GM23338 (cell line): ENCODE measurements around the gene CERS1. TPM values are rescaled to one million over a fixed set of nuclear protein-coding genes. Genes with fewer than 3 reads are reported as not detected.

Experiments
- ATAC-seq: fragments of 200-7000 bp; cut with Tn5 transposase; 3 replicates; pipeline ENCODE4 v1.9.1; 2020
- DNase-seq: peaks from one replicate; pipeline ENCODE4 v3.0.0-alpha.2; 2015; ENCODE audit warnings: low spot score
- H2AFZ ChIP-seq: fragments of 200-600 bp; sonication (generic); 2 replicates; pipeline ENCODE4 v1.8.0; 2016; ENCODE audit warnings: antibody characterized with exemption, mild to moderate bottlenecking, moderate library complexity
- H3F3A ChIP-seq: fragments of 200-600 bp; sonication (generic); replicated peaks from 2 replicates; pipeline ENCODE4 v1.8.0; 2017; ENCODE audit warnings: antibody characterized with exemption, mixed run types, low read depth
- H3K27ac ChIP-seq: fragments of 200-600 bp; sonication (generic); 2 replicates; pipeline ENCODE4 v1.6.1; 2016; ENCODE audit warnings: low read depth
- H3K27me3 ChIP-seq: fragments of 200-600 bp; sonication (generic); 2 replicates; pipeline ENCODE4 v1.8.0; 2016; ENCODE audit warnings: mild to moderate bottlenecking, mixed run types, moderate library complexity; ENCODE audit not compliant: insufficient read depth
- H3K36me3 ChIP-seq: fragments of 200-600 bp; sonication (generic); 2 replicates; pipeline ENCODE4 v1.8.0; 2016; ENCODE audit warnings: mild to moderate bottlenecking; ENCODE audit not compliant: insufficient read depth
- H3K4me1 ChIP-seq: fragments of 200-600 bp; sonication (generic); 2 replicates; pipeline ENCODE4 v1.8.0; 2016; ENCODE audit warnings: mild to moderate bottlenecking, moderate library complexity; ENCODE audit not compliant: insufficient read depth
- H3K4me2 ChIP-seq: fragments of 200-600 bp; sonication (generic); 2 replicates; pipeline ENCODE4 v1.7.1; 2017; ENCODE audit warnings: mixed run types
- H3K4me3 ChIP-seq: fragments of 200-600 bp; sonication (generic); 2 replicates; pipeline ENCODE4 v1.6.1; 2016; ENCODE audit warnings: mixed run types
- H3K79me2 ChIP-seq: fragments of 200-600 bp; sonication (generic); replicated peaks from 2 replicates; pipeline ENCODE4 v1.8.0; 2017; ENCODE audit warnings: mild to moderate bottlenecking; ENCODE audit not compliant: insufficient read depth
- H3K9me2 ChIP-seq: fragments of 200-600 bp; sonication (generic); 2 replicates; pipeline ENCODE4 v1.8.0; 2017; ENCODE audit not compliant: insufficient read depth
- H4K20me1 ChIP-seq: fragments of 200-600 bp; sonication (generic); replicated peaks from 2 replicates; pipeline ENCODE4 v1.8.0; 2017; ENCODE audit warnings: mild to moderate bottlenecking; ENCODE audit not compliant: insufficient read depth
- H3K27ac Mint-ChIP-seq: 2 replicates; pipeline ENCODE4 v1.8.0; 2020; ENCODE audit warnings: inconsistent platforms, mild to moderate bottlenecking, moderate library complexity, mixed read lengths
- H3K27me3 Mint-ChIP-seq: 3 replicates; pipeline ENCODE4 v1.8.0; 2022; ENCODE audit warnings: low read depth, mild to moderate bottlenecking, moderate library complexity, mixed read lengths, inconsistent platforms; ENCODE audit not compliant: insufficient read depth, poor library complexity
- H3K36me3 Mint-ChIP-seq: 3 replicates; pipeline ENCODE4 v1.8.0; 2021; ENCODE audit warnings: low read depth, mild to moderate bottlenecking, inconsistent platforms, moderate library complexity, mixed read lengths
- H3K4me1 Mint-ChIP-seq: 3 replicates; pipeline ENCODE4 v1.8.0; 2020; ENCODE audit warnings: mild to moderate bottlenecking, inconsistent platforms, mixed read lengths
- H3K4me3 Mint-ChIP-seq: 3 replicates; pipeline ENCODE4 v1.8.0; 2021; ENCODE audit warnings: moderate library complexity, mild to moderate bottlenecking, inconsistent platforms, mixed read lengths
- H3K9me3 Mint-ChIP-seq: 3 replicates; pipeline ENCODE4 v1.8.0; 2020; ENCODE audit warnings: moderate library complexity, mild to moderate bottlenecking, inconsistent platforms, mixed read lengths
- CREB1 ChIP-seq: fragments of 250-450 bp; sonication (Bioruptor Pico); IDR thresholded peaks from 2 replicates; pipeline ENCODE4 v1.5.0; 2020; ENCODE audit warnings: low read depth, mild to moderate bottlenecking, moderate library complexity
- EZH2 ChIP-seq: fragments of 200-600 bp; sonication (generic); IDR thresholded peaks from one replicate; pipeline ENCODE4 v1.8.0; 2017; ENCODE audit warnings: antibody characterized with exemption, mild to moderate bottlenecking, low read depth; ENCODE audit not compliant: unreplicated experiment
- EZH2phosphoT487 ChIP-seq: fragments of 200-600 bp; sonication (generic); IDR thresholded peaks from one replicate; pipeline ENCODE4 v1.8.1; 2018; ENCODE audit warnings: antibody characterized with exemption; ENCODE audit not compliant: unreplicated experiment
- JUNB ChIP-seq: IDR thresholded peaks from one replicate; pipeline ENCODE4 v1.6.1; 2016; ENCODE audit warnings: antibody characterized with exemption; ENCODE audit not compliant: unreplicated experiment
- POLR2AphosphoS5 ChIP-seq: IDR thresholded peaks from 2 replicates; pipeline ENCODE4 v1.6.1; 2016; ENCODE audit warnings: antibody characterized with exemption, low read depth
- STAT1 ChIP-seq: IDR thresholded peaks from one replicate; pipeline ENCODE4 v1.6.1; 2016; ENCODE audit warnings: antibody characterized with exemption; ENCODE audit not compliant: unreplicated experiment
- ZNF114 ChIP-seq: fragments of 250-450 bp; sonication (Bioruptor Pico); IDR thresholded peaks from 2 replicates; pipeline ENCODE4 v1.5.0; 2020; ENCODE audit warnings: mild to moderate bottlenecking, moderate library complexity
- ZNF331 ChIP-seq: fragments of 250-450 bp; sonication (Bioruptor Pico); IDR thresholded peaks from 2 replicates; pipeline ENCODE4 v1.5.0; 2020; ENCODE audit warnings: low read depth, mild to moderate bottlenecking, moderate library complexity
- polyA plus RNA-seq: library from polyadenylated mRNA; unstranded; fragments of >200 nt; fragmentation: Nextera tagmentation; extraction: Ambion mirVana; gene quantifications from 2 replicates; pipeline ENCODE4 v1.2.1, GENCODE V29; 2016
- total RNA-seq: library from RNA; depleted of rRNA; stranded (reverse); fragments of >200 nt; shearing (Covaris generic); gene quantifications from 2 replicates; pipeline ENCODE4 v1.2.3, GENCODE V29; 2014
- TF ChIP-seq, protein P1 (sequence below): IDR thresholded peaks from one replicate; pipeline ENCODE4 v1.6.1; 2018; ENCODE audit warnings: antibody characterized with exemption; ENCODE audit not compliant: unreplicated experiment
- TF ChIP-seq, protein P2 (sequence below): IDR thresholded peaks from 2 replicates; pipeline ENCODE4 v1.6.1; 2016; ENCODE audit warnings: antibody characterized with exemption
- TF ChIP-seq, protein P3 (sequence below), 2 experiments: fragments of 200-600 bp in 1 of 2; sonication (generic) in 1 of 2; conservative IDR thresholded peaks; 2 replicates each; pipeline versions ENCODE4 v1.5.1 to v1.6.1; 2016 to 2017; ENCODE audit warnings: antibody characterized with exemption in 2 of 2, low read depth in 2 of 2, mild to moderate bottlenecking in 2 of 2, moderate library complexity in 1 of 2

Gene CERS1
- total and polyA plus RNA-seq, 2 experiments from 2014 or later = 11.1 to 12.2 TPM

DNA sequence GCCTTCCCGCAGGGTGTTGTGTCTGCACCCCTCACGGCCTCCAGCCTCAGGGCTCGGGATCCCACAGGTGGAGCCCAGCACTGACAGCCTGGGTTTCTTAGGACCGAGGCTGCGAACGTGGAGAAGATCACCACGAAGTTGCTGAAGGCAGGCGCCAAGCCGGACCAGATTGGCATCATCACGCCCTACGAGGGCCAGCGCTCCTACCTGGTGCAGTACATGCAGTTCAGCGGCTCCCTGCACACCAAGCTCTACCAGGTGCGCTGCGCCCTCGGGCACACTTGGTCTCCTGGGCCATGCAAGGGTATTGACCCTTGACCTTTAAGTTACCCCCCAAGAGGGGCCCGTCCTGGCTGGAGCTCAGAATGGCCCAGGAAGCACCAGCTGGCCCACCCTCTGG, 35.2 kb downstream of the CERS1 start:
- H3K4me2 ChIP-seq = no peak overlapping the region
- TF ChIP-seq, protein P1, sequence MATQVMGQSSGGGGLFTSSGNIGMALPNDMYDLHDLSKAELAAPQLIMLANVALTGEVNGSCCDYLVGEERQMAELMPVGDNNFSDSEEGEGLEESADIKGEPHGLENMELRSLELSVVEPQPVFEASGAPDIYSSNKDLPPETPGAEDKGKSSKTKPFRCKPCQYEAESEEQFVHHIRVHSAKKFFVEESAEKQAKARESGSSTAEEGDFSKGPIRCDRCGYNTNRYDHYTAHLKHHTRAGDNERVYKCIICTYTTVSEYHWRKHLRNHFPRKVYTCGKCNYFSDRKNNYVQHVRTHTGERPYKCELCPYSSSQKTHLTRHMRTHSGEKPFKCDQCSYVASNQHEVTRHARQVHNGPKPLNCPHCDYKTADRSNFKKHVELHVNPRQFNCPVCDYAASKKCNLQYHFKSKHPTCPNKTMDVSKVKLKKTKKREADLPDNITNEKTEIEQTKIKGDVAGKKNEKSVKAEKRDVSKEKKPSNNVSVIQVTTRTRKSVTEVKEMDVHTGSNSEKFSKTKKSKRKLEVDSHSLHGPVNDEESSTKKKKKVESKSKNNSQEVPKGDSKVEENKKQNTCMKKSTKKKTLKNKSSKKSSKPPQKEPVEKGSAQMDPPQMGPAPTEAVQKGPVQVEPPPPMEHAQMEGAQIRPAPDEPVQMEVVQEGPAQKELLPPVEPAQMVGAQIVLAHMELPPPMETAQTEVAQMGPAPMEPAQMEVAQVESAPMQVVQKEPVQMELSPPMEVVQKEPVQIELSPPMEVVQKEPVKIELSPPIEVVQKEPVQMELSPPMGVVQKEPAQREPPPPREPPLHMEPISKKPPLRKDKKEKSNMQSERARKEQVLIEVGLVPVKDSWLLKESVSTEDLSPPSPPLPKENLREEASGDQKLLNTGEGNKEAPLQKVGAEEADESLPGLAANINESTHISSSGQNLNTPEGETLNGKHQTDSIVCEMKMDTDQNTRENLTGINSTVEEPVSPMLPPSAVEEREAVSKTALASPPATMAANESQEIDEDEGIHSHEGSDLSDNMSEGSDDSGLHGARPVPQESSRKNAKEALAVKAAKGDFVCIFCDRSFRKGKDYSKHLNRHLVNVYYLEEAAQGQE = no peak
- TF ChIP-seq JUNB (no peak), POLR2AphosphoS5 (no peak)
- TF ChIP-seq, protein P2, sequence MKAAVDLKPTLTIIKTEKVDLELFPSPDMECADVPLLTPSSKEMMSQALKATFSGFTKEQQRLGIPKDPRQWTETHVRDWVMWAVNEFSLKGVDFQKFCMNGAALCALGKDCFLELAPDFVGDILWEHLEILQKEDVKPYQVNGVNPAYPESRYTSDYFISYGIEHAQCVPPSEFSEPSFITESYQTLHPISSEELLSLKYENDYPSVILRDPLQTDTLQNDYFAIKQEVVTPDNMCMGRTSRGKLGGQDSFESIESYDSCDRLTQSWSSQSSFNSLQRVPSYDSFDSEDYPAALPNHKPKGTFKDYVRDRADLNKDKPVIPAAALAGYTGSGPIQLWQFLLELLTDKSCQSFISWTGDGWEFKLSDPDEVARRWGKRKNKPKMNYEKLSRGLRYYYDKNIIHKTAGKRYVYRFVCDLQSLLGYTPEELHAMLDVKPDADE = no peak
- no peaks in the 10 kb centered on the region for H3K27me3 ChIP-seq
- no peak overlapping the region for H3K27ac Mint-ChIP-seq
- no peak overlapping the region for H2AFZ ChIP-seq
- no peaks in the 10 kb centered on the region for H3K27me3 Mint-ChIP-seq
- peaks cover 12% of the 10 kb centered on the region for H3F3A ChIP-seq
- H3K9me3 Mint-ChIP-seq = no peaks in the 10 kb centered on the region
- DNase-seq (no peak), ATAC-seq (no peak)
- H3K4me1 Mint-ChIP-seq = no peaks in the 10 kb centered on the region; the same call in 2 of the 3 replicates
- no peak overlapping the region; the same call in 2 of the 3 replicates for H3K4me3 Mint-ChIP-seq
- H4K20me1 ChIP-seq = peaks cover 12% of the 10 kb centered on the region
- no peaks in the 10 kb centered on the region for H3K4me1 ChIP-seq
- no peaks in the 10 kb centered on the region for H3K79me2 ChIP-seq
- no peak overlapping the region for H3K4me3 ChIP-seq
- no peak overlapping the region for H3K27ac ChIP-seq
- peaks cover 74% of the 10 kb centered on the region for H3K36me3 Mint-ChIP-seq
- no peaks in the 10 kb centered on the region for H3K9me2 ChIP-seq
- peaks cover 38% of the 10 kb centered on the region; the same call in 1 of the 2 replicates for H3K36me3 ChIP-seq

DNA sequence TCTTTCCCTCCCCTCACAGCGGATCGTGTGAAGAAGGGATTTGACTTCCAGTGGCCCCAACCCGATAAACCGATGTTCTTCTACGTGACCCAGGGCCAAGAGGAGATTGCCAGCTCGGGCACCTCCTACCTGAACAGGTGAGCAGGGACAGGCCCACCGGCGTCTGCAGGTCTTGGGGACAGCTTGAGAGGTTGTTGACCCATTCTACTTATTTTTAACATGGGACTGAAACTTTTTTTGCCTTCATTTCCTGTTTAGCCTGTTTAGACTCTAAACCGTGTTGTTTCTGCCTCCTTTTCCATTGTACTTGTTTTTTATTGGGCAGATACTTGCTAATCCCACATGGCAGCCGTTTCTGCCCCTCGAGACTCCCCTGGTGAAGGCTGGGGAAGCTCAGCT, 35.7 kb downstream of the CERS1 start:
- DNase-seq = no peak
- Mint-ChIP-seq H3K9me3 (no peaks in the 10 kb centered on the region), H3K27me3 (no peaks in the 10 kb centered on the region), H3K36me3 (peaks cover 78% of the 10 kb centered on the region), H3K27ac (no peak overlapping the region), H3K4me1 (no peaks in the 10 kb centered on the region), H3K4me3 (no peak overlapping the region)
- no peaks in the 10 kb centered on the region for H3K9me2 ChIP-seq
- no peaks in the 10 kb centered on the region for H3K79me2 ChIP-seq
- H3K27me3 ChIP-seq = no peaks in the 10 kb centered on the region
- H3F3A ChIP-seq = peaks cover 7% of the 10 kb centered on the region; the same call in 1 of the 2 replicates
- H2AFZ ChIP-seq = no peak overlapping the region
- H3K4me1 ChIP-seq = no peaks in the 10 kb centered on the region
- no peak overlapping the region for H3K27ac ChIP-seq
- H3K4me2 ChIP-seq = no peak overlapping the region
- no peak for ATAC-seq
- H3K4me3 ChIP-seq = no peak overlapping the region
- peaks cover 38% of the 10 kb centered on the region; the same call in 1 of the 2 replicates for H3K36me3 ChIP-seq
- peaks cover 12% of the 10 kb centered on the region for H4K20me1 ChIP-seq
- TF ChIP-seq CREB1 (no peak), STAT1 (no peak), EZH2 (no peak), ZNF114 (no peak), ZNF331 (no peak), EZH2phosphoT487 (no peak)
- TF ChIP-seq, protein P2 = no peak
- TF ChIP-seq, protein P3, sequence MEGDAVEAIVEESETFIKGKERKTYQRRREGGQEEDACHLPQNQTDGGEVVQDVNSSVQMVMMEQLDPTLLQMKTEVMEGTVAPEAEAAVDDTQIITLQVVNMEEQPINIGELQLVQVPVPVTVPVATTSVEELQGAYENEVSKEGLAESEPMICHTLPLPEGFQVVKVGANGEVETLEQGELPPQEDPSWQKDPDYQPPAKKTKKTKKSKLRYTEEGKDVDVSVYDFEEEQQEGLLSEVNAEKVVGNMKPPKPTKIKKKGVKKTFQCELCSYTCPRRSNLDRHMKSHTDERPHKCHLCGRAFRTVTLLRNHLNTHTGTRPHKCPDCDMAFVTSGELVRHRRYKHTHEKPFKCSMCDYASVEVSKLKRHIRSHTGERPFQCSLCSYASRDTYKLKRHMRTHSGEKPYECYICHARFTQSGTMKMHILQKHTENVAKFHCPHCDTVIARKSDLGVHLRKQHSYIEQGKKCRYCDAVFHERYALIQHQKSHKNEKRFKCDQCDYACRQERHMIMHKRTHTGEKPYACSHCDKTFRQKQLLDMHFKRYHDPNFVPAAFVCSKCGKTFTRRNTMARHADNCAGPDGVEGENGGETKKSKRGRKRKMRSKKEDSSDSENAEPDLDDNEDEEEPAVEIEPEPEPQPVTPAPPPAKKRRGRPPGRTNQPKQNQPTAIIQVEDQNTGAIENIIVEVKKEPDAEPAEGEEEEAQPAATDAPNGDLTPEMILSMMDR (conservative IDR thresholded peaks at IDR 0.05; ENCODE audit: low read depth in 2 of 2) = no peak
- TF ChIP-seq, protein P1 = no peak
